NAMALWA (cell line): Measurements from ENCODE around the gene INO80B.
"Not testable (repeated sequence)": the region's sequence is repeated elsewhere in the genome, so short reads cannot be mapped to it uniquely, and the experiment has no call there.

Experiments used
- DNase-seq: peaks from one replicate; pipeline ENCODE4 v3.0.0-alpha.2; 2015; ENCODE audit warnings: low spot score

INO80B gene

GRCh38 chr2:74481961-74482800 is 27.3 kb downstream of the INO80B start:
- DNase-seq, result peak; percentile 65

DNA sequence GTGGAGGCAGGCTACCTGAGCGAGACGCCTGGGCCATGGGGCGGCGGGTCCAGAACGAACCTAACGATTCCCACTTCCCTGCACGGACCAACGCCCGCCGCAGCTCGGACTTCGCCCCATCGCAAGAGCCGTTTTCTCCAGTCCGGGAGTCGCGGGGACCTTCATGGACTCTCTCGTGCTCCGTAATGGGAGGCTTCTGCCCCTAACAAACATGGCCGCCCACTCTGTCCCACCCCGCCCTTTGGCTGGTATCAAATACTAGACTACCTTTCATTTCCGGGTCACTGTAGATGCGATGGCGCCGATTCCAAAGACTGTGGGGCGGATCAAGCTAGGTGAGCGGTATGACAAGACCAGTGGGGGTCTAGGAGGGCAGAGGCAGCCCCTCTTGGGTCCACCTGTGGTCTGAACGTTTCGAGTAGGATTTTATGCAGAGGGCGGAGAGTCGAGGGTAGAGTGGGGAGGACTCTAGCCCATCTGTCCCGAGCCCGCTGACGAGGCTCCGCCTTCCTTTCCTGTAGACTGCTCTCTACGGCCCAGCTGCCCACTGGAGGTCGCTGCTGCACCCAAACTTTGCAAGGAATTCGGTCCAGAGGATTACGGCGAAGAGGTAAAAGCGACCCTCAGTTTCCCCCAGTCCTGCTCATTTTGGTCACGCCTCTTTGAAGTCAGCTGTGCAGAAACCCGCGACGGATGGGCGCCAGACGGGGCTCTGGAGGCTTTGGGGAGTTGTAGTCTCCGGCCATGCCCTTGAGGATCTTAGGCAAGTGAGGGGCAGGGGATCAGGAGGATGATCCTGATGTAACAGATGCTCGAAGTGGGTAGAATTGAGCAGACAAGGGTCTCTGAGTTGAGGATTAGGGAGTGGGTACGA is 28.2 kb downstream of the INO80B start, which contains the start of the genes CCDC142 and TTC31:
Gene CCDC142 (minus strand): TSS at position 198 of the 874 bp plus-strand sequence. CDS start 161 bp downstream, at position 37.
Gene TTC31 (plus strand): TSS at position 281 of the 874 bp plus-strand sequence. CDS start 15 bp downstream, at position 296.
- peak; percentile 95 for DNase-seq

DNA sequence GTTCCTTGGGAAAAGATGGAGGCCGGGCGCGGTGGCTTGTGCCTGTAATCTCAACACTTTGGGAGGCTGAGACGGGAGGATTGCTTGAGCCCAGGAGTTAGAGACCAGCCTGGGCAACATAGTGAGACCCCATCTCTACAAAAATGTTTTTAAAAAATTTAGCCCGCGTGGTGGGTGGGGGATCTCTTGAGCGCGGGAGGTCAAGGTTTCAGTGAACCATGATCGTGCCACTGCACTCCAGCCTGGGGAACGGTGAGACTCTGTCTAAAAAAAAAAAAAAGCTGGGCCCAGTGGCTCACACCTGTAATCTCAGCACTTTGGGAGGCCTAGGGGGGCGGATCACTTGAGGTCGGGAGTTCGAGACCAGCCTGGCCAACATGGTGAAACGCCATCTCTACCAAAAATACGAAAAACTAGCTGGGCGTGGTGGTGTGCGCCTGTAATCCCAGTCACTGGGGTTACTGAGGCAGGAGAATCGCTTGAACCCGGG is 28.8 kb downstream of the INO80B start:
- DNase-seq, result not testable (repeated sequence)

DNA sequence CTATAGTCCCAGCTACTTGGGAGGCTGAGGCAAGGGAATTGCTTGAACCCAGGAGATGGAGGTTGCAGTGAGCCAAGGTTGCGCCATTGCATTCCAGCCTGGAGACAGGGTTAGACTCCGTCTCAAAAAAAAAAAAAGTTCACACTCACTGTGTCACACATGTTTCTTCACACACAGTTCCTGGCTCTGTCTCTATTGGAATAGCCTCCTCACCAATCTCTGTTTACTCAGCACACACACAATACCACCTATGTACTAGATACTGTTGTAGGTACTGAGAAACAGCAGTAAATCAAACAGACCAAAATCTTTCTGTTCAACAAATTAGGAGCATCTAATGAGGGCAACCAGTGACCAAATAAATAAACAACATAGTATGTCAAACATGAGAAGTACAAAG is 31.3 kb downstream of the INO80B start:
- DNase-seq, result no peak

DNA sequence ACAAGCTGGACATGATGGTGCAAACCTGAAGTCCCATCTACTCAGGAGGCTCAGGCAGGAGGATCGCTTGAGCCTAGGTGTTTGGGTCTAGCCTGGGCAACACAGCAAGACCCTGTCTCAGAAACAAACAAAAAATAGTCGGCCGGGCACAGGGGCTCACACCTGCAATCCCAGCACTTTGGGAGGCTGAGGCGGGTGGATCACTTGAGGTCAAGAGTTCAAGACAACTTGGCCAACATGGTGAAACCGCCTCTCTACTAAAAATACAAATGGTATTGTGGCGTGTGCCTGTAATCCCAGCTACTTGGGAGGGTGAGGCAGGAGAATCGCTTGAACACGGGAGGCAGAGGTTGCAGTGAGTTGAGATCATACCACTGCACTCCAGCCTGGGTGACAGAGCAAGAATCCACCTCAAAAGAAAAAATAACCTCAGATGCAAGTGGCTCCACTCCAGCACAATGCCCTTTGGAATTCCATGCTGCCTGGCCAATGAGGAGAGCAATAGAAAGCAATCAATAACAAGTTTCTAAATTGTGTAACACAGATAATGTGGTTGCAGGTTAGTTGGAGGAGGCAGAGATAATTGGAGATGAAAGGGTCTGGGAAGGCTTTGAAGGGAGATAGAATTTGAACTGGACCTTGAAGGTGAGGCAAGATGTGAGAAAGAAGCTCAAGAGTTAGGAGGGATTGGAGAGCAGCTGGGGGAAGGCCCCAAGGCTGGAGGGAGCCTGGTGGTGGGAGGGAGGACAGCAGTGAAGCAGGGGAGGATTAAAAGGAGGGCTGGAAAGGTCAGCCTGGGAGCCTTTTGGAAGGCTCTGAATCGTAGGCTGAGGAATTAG is 34.0 kb downstream of the INO80B start:
- no peak for DNase-seq

GRCh38 chr2:74489906-74490305 is 35.0 kb downstream of the INO80B start:
- no peak for DNase-seq

DNA sequence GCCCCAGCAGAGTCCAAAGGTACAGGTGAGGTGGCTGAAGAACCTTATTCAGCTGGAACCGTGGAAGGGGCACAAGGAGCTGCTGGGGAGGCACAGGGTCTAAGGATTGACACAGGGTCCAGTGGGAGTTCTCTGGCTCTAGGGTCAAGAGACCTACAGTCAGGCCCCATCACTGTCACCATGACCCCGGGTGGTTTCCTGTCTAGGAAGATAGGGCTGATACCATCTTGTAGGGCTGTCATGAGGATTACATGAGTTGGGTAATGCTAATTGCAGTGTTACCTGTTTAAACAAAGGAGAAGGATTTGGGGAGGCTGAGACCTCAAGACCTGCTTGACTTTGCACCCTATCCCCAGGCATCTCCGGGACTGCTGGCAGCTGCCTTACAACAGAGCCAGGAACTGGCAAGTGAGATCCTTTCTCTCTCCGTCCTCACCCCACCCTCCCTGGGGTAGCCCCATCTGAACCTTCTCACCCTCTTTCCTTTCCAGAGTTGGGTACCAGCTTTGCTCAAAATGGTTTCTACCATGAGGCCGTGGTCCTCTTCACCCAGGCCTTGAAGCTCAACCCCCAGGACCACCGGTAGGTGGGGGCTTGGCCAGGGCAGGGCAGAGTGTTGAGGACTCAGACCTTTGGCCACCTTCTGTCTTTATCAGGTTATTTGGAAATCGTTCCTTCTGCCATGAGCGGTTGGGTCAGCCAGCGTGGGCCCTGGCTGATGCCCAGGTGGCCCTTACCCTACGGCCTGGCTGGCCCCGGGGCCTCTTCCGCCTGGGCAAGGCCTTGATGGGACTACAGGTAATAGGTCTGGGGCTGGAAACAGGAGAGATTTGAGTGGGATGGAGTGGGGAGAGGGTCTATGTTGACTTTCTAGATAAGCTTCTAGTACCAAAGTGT is 37.0 kb downstream of the INO80B start:
- no peak for DNase-seq

DNA sequence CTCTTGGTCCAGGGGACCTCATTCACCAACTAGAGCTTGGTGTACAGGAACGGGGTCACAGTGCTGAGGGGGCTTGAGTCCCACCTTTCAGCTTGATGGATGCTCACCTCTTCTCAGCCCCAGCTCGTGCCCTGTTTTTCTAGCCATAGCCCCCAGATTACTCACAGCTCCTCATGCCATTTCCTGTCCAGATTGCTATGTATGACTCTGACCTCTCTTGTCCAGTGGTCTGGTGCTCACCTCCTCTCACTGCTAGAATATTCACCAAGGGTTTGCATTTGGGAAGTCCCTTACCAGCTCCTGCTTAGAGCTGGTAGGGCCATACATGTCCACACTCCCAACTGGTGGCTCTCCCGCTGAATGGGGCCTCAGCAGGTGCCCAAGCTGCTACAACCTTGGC is 38.7 kb downstream of the INO80B start:
- DNase-seq, result no peak

DNA sequence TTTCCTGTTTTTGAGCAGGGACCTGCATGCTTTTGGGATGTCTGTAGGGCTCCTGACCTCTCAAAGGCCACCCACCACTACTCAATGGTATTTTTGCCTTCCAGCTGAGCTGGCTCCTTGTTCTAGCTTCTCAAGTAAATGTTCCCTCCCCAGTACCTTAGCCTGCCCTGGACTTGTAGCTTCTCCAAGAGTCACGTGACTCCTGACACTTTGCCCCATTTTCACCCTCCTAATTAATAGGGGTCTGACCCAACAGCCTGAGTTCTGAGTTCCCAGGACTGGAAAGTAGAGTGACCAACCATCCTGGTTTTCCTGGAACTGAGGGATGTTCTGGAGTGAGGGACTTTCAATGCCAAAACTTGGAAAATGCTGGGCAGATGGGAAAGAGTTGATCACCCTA is 40.6 kb downstream of the INO80B start:
- DNase-seq, result no peak

GRCh38 chr2:74496997-74497776 is 42.3 kb downstream of the INO80B start:
- no peak for DNase-seq

DNA sequence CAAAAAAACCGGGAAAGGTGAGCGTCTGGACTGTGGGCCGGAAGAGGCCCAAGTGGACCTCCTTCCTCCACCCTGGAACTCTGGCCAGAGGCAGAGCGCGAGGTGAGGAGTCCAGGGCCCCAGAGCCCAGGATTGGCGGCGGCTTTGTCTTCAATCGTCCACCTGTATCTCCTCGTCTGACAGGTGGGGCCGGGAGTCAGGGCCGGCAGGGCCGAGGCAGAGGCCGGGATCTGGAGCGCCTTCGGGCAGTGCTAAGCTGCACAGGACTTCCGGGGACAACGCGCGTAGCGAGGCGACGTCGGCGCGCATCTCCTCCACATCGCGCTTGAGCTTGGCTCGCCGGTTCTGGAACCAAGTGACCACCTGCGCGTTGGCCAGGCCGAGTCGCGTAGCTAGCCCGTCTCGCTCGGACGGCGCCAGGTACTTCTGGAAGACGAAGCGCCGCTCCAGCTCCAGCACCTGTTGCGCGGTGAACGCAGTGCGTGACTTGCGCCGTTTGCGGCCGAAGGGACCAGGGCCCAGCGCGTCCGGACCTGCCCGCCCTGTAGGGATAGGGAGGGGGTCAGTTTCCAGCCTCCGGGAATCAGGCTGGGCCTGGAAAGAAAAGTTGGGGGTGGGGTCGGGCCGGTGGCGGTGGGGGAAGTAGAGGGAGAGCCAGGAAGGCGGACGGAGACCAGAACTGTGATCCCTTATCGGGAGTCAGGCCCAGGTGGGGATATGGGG is 43.1 kb downstream of the INO80B start:
- DNase-seq, result no peak

DNA sequence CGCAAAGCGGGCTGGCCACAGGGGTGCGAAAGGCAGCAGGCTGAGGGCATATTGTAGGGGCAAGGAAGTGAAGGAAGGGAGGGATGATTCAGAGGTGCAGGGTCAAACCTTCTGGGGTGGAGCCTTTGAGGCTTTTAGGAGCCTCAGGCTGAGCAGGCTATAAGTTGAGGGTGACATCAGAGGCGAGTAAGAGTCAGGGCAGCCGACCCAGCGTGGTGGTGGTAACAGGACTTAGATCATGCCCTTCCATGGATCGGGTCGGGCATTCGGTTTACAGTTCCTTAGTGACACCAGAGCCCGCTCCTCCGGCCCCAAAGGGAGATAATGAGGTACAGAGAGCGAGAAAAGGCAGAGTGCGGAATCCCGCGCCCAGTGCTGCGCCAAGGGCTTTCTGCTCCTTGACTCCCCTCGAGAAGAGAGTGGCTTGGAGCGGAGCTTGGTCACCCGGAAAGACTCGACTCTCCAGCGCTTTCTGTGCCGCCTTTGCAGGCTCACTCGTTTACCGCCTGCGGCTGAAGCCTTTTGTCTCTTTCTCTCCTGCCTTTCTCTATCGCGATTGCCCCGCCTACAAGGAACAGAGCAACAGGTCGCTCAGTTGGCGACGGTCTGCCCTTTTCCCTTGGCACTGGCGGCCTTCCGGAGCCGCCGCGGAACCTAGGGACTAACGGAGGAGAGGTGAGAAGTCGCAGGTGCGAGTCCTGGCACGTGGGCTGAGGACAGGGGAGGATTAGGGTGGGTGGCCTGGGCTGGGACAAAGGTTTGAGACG is 43.8 kb downstream of the INO80B start:
- DNase-seq, result no peak

DNA sequence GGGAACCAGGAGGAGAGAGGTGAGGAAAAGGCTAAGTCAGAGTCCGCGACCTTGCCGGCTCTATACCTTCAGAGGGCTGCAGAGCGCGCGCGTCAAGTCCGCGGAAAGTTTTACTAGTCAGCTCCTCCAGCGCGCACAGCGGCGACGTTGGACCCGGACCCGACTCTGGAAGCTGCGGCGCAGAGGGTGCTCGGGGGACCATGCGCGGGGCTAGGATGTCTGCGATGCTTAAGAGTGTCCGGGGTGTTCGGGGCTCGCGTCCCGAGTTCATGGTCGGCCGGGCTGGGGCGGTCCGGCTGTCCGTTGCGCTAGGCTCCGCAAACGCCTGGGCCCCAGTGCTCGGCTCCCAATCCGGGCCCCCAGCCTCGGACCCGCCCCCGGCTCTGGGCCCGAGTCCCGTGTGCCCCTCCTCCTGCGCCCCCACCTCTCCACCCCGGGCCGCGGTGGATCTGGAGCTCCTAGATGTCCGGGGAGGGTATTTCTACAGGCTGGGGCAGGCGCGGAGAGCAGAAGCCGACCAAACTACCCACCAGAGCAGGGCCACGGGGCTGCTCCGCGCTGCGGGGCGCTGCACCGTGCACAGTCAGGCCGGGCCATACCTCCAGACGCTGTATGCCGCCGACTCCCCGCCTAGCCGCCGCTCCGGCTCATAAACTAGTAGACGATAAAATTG is 44.5 kb downstream of the INO80B start, which contains the start of gene LBX2:
Gene LBX2 (minus strand): TSS at position 337 of the 673 bp plus-strand sequence. CDS start 66 bp downstream, at position 271.
- no peak for DNase-seq

DNA sequence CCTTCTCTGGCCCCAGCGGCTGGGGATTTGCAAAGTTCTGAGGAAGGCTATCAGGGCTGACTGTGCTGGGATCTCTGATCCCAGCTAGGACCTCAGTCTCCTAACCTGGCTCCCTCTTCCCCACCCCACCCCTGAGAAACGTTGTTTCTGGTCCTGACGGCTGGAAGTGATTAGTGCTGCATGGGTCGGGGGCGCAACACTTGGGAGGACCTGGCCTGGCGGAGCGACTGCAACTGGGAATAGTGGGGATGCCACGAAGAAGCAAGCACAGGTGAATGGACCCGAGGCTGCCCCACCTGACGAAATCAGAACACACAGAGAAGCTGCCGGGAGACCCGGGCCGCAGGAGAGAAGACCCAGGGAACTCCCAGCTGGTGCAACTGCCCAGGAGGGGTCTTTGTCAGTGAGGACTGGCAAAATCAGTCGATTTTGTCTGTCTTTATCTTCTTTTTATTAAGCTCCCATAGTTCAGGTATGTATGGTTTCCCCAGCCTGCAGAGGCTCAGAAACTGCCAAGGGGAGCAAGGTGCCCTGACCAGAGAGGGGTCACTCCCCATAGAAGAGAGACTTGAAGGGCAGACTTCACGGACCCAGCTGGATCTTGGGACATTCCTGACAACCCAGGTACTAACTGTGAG is 45.2 kb downstream of the INO80B start:
- no peak for DNase-seq

DNA sequence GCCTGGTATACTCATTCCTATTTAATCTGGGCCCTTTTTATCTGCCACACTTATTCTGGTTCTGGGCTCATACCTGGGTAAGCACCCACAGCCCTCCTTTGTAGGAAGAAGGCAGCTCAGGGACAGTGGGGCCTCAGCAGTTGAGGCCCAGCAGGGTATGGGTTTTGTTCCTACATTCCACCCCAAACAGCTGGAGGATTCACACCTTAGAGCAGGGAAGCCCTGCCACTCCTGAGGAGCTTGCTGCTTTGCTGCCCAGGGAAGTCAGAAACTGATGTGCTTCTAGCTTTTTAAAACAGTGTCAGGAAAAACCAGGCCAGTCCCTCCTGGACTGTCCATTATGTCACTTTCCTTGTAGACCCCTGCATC is 45.7 kb downstream of the INO80B start:
- DNase-seq, result no peak

- peak; percentile 23 for DNase-seq
Measured at GRCh38 chr2:74501335-74502071, 46.6 kb downstream of the INO80B start.
